Measurements from ENCODE around the gene OBSCN.

DNA sequence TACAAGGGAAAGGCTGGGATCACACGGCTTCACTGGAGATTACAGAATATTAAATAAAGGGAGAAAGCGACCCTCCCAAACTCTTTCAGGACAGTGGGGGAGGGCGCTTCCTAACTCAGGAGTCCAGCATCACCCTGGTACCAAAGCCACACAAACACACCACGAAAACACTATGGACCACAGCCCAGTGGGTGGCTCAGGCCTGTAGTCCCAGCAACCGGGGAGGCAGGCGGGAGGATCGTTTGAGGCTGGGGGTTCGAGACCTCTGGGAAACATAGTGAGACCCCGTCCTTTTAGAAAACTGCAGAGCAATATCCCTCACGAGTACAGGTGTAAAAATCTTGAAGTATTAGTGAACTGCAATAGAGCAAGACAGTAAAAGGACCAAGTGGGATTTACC lies 182.8 kb downstream of the OBSCN start:
- no peak for TF ChIP-seq CEBPB (IDR thresholded peaks at IDR 0.05; ENCODE audit: borderline replicate concordance in 1 of 2, low read depth in 2 of 2, low read length in 2 of 2)
- TF ChIP-seq MEF2B (IDR thresholded peaks at IDR 0.05; ENCODE audit: partially characterized antibody, poor library complexity, severe bottlenecking) = no peak
- TF ChIP-seq, protein P1, sequence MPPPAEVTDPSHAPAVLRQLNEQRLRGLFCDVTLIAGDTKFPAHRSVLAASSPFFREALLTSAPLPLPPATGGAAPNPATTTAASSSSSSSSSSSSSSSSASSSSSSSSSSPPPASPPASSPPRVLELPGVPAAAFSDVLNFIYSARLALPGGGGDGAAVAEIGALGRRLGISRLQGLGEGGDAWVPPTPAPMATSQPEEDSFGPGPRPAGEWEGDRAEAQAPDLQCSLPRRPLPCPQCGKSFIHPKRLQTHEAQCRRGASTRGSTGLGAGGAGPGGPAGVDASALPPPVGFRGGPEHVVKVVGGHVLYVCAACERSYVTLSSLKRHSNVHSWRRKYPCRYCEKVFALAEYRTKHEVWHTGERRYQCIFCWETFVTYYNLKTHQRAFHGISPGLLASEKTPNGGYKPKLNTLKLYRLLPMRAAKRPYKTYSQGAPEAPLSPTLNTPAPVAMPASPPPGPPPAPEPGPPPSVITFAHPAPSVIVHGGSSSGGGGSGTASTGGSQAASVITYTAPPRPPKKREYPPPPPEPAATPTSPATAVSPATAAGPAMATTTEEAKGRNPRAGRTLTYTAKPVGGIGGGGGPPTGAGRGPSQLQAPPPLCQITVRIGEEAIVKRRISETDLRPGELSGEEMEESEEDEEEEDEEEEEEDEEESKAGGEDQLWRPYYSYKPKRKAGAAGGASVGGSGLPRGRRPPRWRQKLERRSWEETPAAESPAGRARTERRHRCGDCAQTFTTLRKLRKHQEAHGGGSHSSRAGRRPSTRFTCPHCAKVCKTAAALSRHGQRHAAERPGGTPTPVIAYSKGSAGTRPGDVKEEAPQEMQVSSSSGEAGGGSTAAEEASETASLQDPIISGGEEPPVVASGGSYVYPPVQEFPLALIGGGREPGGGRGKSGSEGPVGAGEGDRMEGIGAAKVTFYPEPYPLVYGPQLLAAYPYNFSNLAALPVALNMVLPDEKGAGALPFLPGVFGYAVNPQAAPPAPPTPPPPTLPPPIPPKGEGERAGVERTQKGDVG (CRISPR knock-in tag; IDR thresholded peaks at IDR 0.05) = no peak
